HT-29 (cell line): ENCODE measurements around the gene TBC1D4. TPM values are rescaled to one million over a fixed set of nuclear protein-coding genes. Genes with fewer than 3 reads are reported as not detected.
"Not testable (repeated sequence)": the region's sequence is repeated elsewhere in the genome, so short reads cannot be mapped to it uniquely, and the experiment has no call there.

Experiments
- DNase-seq: peaks from one replicate; pipeline ENCODE4 v3.0.0-alpha.2; 2015; ENCODE audit warnings: low spot score
- total RNA-seq: library from RNA; depleted of rRNA; stranded (reverse); fragments of >200 nt; shearing (Covaris generic); gene quantifications from 2 replicates; pipeline ENCODE4 v1.2.3, GENCODE V29; 2014

The TBC1D4 gene
- total RNA-seq, 1 experiment from 2014 or later, result 29.0 TPM

DNA sequence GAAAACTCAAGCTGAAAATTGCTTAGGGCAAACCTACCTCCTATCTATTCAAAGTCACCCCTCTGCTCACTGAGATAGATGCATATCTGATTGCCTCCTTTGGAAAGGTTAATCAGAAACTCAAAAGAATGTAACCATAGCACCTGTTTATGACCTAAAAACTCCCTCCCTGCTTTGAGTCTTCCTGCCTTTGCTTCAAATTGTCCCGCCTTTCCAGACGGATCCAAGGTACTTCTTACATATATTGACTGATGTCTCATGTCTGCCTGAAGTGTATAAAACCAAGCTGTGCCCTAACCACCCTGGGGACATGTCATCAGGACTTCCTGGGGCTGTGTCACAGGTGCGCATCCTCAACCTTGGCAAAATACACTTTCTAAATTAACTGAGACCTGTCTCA is 118.6 kb downstream of the TBC1D4 start:
- no peak for DNase-seq

- no peak for DNase-seq
Observed at GRCh38 chr13:75362026-75362425, 119.9 kb downstream of the TBC1D4 start.

DNA sequence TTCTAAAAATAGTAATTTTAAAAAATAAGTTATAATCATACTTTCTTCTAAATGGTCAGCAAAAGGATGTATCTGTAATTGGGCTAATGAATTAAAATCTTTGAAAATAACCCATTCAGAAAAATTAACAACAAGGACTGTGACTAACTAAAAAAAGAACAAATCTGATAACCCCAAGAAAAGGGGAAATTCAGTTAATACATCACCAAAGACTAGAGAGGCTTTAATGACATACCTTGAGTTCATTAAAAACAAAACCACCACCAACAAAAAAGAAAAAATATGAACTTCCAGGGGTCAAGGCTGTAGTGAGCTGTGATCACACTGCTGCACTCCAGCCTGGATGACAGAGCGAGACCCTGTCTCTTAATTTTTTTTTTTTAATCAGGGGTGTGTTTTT is 121.8 kb downstream of the TBC1D4 start:
- no peak for DNase-seq

GRCh38 chr13:75359266-75359665 is 122.7 kb downstream of the TBC1D4 start:
- DNase-seq, result no peak

DNA sequence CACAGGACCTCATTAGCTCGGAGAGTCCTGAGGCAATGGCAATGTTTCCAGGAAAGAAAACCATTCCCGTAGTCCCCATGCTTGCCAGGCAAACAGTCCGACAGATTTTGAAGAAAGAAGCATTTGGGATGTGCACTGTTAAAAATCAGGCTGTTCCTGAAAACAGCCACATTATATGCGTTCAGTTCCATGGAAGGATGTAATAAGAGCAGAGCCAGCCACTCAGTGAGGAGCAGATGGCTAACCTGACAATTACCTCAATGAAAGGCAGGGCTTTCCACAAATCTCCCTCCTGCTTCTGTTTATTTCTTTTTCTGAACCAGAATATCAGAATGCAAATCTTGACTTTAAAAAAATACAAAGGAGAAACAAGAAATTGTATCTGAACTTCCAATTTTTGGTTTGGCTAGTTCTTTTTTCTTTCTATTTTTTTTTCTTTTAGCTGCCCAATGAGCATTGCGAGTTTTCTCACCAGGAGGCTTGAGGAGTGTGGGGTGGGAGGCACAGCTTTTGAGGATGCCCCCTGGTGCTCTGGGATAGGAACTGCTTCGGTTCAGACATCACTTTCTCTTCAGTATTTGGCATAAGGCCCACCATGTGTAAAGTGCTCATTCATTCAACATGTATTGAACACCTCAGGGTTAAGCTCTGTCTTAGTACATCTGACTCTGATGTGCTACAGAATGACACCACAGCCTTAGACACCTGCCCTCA is 124.2 kb downstream of the TBC1D4 start:
- DNase-seq, result peak; percentile 85

GRCh38 chr13:75356421-75356820 is 125.5 kb downstream of the TBC1D4 start:
- DNase-seq, result no peak

GRCh38 chr13:75355609-75356008 is 126.4 kb downstream of the TBC1D4 start:
- no peak for DNase-seq

GRCh38 chr13:75353781-75354193 is 128.2 kb downstream of the TBC1D4 start:
- DNase-seq, result no peak

GRCh38 chr13:75352641-75353327 is 129.2 kb downstream of the TBC1D4 start:
- no peak for DNase-seq

DNA sequence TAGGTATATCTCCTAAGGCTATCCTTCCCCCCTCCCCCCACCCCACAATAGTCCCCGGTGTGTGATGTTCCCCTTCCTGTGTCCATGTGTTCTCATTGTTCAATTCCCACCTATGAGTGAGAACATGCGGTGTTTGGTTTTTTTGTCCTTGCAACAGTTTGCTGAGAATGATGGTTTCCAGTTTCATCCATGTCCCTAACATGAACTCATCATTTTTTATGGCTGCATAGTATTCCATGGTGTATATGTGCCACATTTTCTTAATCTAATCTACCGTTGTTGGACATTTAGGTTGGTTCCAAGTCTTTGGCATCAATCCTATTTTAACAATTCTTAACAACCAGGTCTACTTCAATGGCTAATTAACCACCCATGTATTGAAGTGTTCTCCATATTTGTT is 130.4 kb downstream of the TBC1D4 start:
- not testable (repeated sequence) for DNase-seq

GRCh38 chr13:75347925-75348324 is 134.0 kb downstream of the TBC1D4 start:
- no peak for DNase-seq

DNA sequence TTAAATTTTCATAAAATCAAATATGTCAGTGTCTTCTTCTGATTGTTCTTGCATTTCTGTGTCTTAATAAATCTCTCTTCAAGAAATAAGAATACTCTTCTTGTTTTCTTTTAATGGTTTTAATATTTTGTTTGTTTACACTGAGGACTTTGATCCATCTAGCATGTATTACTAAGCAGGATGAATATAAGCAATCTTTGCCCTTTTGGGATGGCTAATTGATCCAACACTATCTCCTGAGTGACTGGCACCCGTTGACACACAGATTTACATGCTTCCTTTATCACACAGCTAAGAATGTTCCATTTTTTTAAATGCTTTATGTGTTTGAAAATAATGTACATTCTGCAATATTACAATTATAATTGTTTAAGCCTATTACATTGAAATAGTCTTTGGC is 134.5 kb downstream of the TBC1D4 start:
- no peak for DNase-seq

DNA sequence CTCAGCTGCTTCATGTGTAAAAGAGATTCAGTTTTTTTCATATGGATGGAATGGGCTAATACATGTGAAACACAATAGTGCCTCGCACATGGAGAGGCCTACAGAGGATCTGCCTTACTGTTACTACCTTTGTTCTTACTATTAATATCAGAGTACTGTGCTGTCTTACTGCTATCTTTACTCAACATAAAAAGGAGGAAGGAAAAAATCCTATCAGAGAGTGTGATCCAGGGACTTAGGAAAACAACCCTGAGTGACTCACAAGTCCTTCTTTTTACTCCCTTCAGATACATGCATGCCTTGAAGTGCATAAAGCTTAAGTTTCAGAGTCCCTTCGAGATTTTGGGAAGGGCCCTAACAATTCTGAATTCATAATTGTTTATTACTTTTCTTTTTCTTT is 136.8 kb downstream of the TBC1D4 start:
- no peak for DNase-seq

DNA sequence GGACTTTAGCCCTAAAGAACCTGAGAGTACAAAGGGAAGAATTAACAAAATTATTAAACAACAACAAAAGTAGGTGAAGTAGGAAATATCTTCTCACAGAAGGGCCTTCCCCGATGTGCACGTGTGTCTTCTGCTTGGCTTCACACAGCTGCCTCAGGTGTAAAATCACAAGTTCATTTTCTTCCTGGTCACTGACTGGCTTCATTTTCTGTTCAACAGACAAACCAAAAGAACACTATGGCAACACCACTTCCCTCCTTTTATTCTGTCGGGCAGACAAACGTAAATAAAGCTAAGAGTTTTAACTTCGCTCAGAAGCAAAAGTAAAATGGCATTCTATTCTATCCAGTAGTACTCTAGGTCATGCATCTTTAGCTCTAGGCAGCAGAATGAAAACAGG is 140.9 kb downstream of the TBC1D4 start:
- DNase-seq, result no peak

DNA sequence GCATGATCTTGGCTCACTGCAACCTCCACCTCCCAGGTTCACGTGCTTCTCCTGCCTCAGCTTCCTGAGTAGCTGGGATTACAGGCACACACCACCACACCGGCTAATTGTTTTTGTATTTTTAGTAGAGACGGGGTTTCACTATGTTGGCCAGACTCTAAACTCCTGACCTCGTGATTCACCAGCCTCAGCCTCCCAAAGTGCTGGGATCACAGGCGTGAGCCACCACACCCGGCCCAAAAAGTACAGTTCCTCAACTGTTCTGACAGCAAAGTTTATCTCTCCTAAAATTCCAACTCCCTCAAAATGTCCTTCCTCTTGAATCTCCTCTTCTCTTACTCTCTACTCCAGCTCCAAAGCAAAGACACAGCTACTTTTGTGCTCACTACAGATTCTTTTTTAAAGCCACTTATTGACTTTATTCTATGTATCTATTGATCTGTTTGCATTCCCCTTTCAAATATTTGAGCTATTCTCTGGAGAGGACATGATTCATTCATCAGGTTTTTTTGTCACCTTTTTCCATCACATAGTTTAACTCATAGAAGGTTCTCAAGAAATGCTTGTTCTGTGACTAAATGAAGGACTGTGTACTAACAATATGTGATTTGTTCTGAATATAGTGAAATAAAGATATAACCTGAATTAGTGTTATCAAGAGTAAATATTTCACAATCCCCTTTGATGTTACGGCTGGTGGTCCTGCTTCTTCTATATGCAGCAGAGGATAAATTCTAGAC is 142.2 kb downstream of the TBC1D4 start:
- no peak for DNase-seq

- no peak for DNase-seq
Observed at GRCh38 chr13:75334634-75335447, 147.1 kb downstream of the TBC1D4 start.

- no peak for DNase-seq
Observed at GRCh38 chr13:75333103-75333502, 148.9 kb downstream of the TBC1D4 start.

GRCh38 chr13:75331792-75332349 is 150.1 kb downstream of the TBC1D4 start:
- no peak for DNase-seq

- no peak for DNase-seq
Observed at GRCh38 chr13:75330770-75331169, 151.2 kb downstream of the TBC1D4 start.

GRCh38 chr13:75329723-75330122 is 152.2 kb downstream of the TBC1D4 start:
- DNase-seq, result no peak

DNA sequence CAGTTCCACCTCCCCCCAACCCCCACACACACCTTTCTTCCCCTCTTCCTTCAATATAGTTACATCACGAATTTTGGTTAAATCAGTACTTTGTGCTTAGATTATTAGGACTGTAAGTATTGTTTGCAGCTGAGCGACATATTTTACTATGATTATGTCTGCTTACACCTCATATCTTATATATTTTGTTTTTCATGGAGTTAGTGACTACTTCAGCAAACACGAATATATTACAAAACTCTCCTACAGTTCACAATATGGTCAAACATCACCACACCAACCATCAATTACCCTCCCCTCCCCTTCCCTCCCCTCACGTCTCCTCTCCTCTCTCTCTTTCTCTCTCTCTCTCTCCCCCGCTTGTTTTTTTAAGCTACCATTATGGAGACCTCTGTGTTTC is 152.9 kb downstream of the TBC1D4 start:
- no peak for DNase-seq
